SU-DHL-6 (cell line): ENCODE results near the gene SCAF1.
A peak's percentile ranks its signal among the peaks of the same experiment; 100 is the strongest.

Source experiments
- H2AFZ ChIP-seq: fragments of 200-600 bp; sonication (generic); 2 replicates; pipeline ENCODE4 v1.6.1; 2014; ENCODE audit warnings: low read depth, mild to moderate bottlenecking, moderate library complexity, mixed read lengths, antibody characterized with exemption, low read length; ENCODE audit not compliant: severe bottlenecking
- H3F3A ChIP-seq: fragments of 200-600 bp; shearing (Covaris generic); 2 replicates; pipeline ENCODE4 v1.6.0; 2016; ENCODE audit warnings: antibody characterized with exemption, mild to moderate bottlenecking; ENCODE audit not compliant: insufficient read depth
- H3K27ac ChIP-seq: fragments of 200-600 bp; sonication (generic); 2 replicates; pipeline ENCODE4 v1.5.1; 2016; ENCODE audit warnings: low read depth, mild to moderate bottlenecking, low read length, moderate library complexity, mixed read lengths
- H3K27me3 ChIP-seq: fragments of 200-600 bp; sonication (generic), shearing (Covaris generic); 2 replicates; pipeline ENCODE4 v1.6.0; 2014; ENCODE audit warnings: mild to moderate bottlenecking, low read length
- H3K36me3 ChIP-seq: fragments of 200-600 bp; sonication (generic); 2 replicates; pipeline ENCODE4 v1.6.1; 2014; ENCODE audit warnings: mild to moderate bottlenecking, low read length, mixed read lengths
- H3K4me2 ChIP-seq: fragments of 300-600, 200-600 bp; shearing (Covaris generic), sonication (generic); 2 replicates; pipeline ENCODE4 v1.6.0; 2014; ENCODE audit warnings: low read length, low read depth, mild to moderate bottlenecking; ENCODE audit not compliant: poor library complexity, severe bottlenecking
- H3K4me3 ChIP-seq: fragments of 200-600 bp; sonication (generic); 2 replicates; pipeline ENCODE4 v1.5.1; 2014; ENCODE audit warnings: antibody characterized with exemption, low read length, mild to moderate bottlenecking, mixed read lengths; ENCODE audit not compliant: insufficient read depth, poor library complexity, severe bottlenecking
- H3K79me2 ChIP-seq: fragments of 200-600 bp; sonication (generic); 2 replicates; pipeline ENCODE4 v1.6.1; 2014; ENCODE audit warnings: mild to moderate bottlenecking, low read length, moderate library complexity; ENCODE audit not compliant: insufficient read depth
- H3K9ac ChIP-seq: fragments of 200-600 bp; sonication (generic); 2 replicates; pipeline ENCODE4 v1.7.0; 2014; ENCODE audit warnings: mild to moderate bottlenecking, low read length
- H3K9me2 ChIP-seq: fragments of 200-600 bp; sonication (generic); replicated peaks from 2 replicates; pipeline ENCODE4 v1.6.1; 2014; ENCODE audit warnings: low read length; ENCODE audit not compliant: insufficient read depth
- H3K9me3 ChIP-seq: fragments of 200-600 bp; sonication (generic); 2 replicates; pipeline ENCODE4 v1.6.1; 2014; ENCODE audit warnings: low read length, mixed read lengths; ENCODE audit not compliant: insufficient read depth
- H4K20me1 ChIP-seq: fragments of 200-600 bp; sonication (generic); 2 replicates; pipeline ENCODE4 v1.6.1; 2014; ENCODE audit warnings: low read depth, mild to moderate bottlenecking, antibody characterized with exemption, low read length, moderate library complexity, mixed read lengths
- EZH2phosphoT487 ChIP-seq: fragments of 200-600 bp; sonication (generic), shearing (Covaris generic); conservative IDR thresholded peaks from 2 replicates; pipeline ENCODE4 v1.6.1; 2018; ENCODE audit warnings: mild to moderate bottlenecking, antibody characterized with exemption, low read length, moderate library complexity, mixed read lengths
- TF ChIP-seq, protein P1 (sequence below): fragments of 200-600 bp; sonication (generic); IDR thresholded peaks from one replicate; pipeline ENCODE4 v1.5.1; 2017; ENCODE audit warnings: antibody characterized with exemption, mild to moderate bottlenecking, low read length, moderate library complexity; ENCODE audit not compliant: insufficient read depth, poor library complexity, severe bottlenecking

Gene SCAF1

GRCh38 chr19:49672131-49672919 is 30.3 kb downstream of the SCAF1 start:
- Histone ChIP-seq H2AFZ (no peak overlapping the region), H3K4me2 (peak overlapping the region; percentile 40), H3K79me2 (peaks cover 7% of the 10 kb centered on the region), H3F3A (peaks cover 25% of the 10 kb centered on the region), H4K20me1 (no peaks in the 10 kb centered on the region), H3K27me3 (no peaks in the 10 kb centered on the region), H3K27ac (peak overlapping the region; percentile 59), H3K9ac (peak overlapping the region; percentile 33; the same call in 1 of the 2 replicates), H3K9me2 (no peaks in the 10 kb centered on the region), H3K9me3 (no peaks in the 10 kb centered on the region), H3K4me3 (no peak overlapping the region), H3K36me3 (no peaks in the 10 kb centered on the region)
- TF ChIP-seq, protein P1, sequence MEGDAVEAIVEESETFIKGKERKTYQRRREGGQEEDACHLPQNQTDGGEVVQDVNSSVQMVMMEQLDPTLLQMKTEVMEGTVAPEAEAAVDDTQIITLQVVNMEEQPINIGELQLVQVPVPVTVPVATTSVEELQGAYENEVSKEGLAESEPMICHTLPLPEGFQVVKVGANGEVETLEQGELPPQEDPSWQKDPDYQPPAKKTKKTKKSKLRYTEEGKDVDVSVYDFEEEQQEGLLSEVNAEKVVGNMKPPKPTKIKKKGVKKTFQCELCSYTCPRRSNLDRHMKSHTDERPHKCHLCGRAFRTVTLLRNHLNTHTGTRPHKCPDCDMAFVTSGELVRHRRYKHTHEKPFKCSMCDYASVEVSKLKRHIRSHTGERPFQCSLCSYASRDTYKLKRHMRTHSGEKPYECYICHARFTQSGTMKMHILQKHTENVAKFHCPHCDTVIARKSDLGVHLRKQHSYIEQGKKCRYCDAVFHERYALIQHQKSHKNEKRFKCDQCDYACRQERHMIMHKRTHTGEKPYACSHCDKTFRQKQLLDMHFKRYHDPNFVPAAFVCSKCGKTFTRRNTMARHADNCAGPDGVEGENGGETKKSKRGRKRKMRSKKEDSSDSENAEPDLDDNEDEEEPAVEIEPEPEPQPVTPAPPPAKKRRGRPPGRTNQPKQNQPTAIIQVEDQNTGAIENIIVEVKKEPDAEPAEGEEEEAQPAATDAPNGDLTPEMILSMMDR: peak; percentile 98
- TF ChIP-seq EZH2phosphoT487: no peak

DNA sequence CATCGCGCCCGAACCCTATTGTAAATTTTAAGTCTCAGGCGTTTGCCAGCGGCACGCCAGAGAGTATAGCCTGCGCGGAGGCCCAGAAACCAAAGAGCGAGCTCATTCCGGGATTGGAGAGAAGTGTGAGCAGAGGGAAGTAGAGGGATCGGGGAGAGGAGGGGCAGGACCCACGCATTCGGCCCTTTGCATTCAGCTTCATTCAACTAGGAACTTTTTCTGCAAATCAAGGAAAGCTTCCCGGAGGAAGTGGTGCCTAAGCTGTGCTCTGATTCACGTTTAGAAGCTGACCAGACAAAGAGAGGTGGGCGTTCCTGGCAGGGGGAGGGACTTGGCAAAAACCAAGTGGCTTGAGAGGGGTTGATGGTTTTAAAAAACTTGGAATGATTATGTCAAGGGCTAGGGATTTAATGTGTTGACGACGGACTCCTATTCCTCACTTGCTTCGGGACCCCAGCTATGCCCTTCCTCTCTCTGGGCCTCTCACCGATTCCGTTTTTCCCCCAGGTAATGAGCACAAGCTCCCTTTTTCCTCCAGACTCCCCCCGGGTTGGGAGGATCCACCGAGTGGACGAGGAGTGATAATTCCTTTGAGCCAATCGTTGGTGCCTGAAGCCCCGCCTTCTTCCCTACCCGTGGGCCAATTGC is 34.3 kb downstream of the SCAF1 start:
- H3K4me2 ChIP-seq: peak overlapping the region; percentile 97
- H3K9ac ChIP-seq: peak overlapping the region; percentile 88
- H3K4me3 ChIP-seq: peak overlapping the region; percentile 95
- TF ChIP-seq, protein P1: no peak
- TF ChIP-seq EZH2phosphoT487: no peak
- peaks cover 5% of the 10 kb centered on the region; the same call in 1 of the 2 replicates for H4K20me1 ChIP-seq
- no peaks in the 10 kb centered on the region for H3K27me3 ChIP-seq
- H2AFZ ChIP-seq: peak overlapping the region; percentile 28
- H3K9me3 ChIP-seq: no peaks in the 10 kb centered on the region
- no peaks in the 10 kb centered on the region for H3K9me2 ChIP-seq
- H3K79me2 ChIP-seq: peaks cover 40% of the 10 kb centered on the region
- H3F3A ChIP-seq: peaks cover 35% of the 10 kb centered on the region
- H3K27ac ChIP-seq: peak overlapping the region; percentile 96
- H3K36me3 ChIP-seq: peaks cover 5% of the 10 kb centered on the region; the same call in 1 of the 2 replicates

- Histone ChIP-seq H3K4me2 (peak overlapping the region; percentile 70), H3K27me3 (no peaks in the 10 kb centered on the region), H4K20me1 (peaks cover 5% of the 10 kb centered on the region; the same call in 1 of the 2 replicates), H3K27ac (peak overlapping the region; percentile 88), H3K79me2 (peaks cover 43% of the 10 kb centered on the region), H2AFZ (no peak overlapping the region), H3K9me3 (no peaks in the 10 kb centered on the region), H3K4me3 (peak overlapping the region; percentile 85), H3F3A (peaks cover 32% of the 10 kb centered on the region), H3K9ac (peak overlapping the region; percentile 97), H3K36me3 (peaks cover 7% of the 10 kb centered on the region), H3K9me2 (no peaks in the 10 kb centered on the region)
- TF ChIP-seq, protein P1: no peak
- TF ChIP-seq EZH2phosphoT487: no peak
Measured at GRCh38 chr19:49676784-49677230, 34.8 kb downstream of the SCAF1 start.
